ENCODE data around the gene DCP1A. TPM values are rescaled to one million over a fixed set of nuclear protein-coding genes. Genes with fewer than 3 reads are reported as not detected.
"Not testable (repeated sequence)": the region's sequence is repeated elsewhere in the genome, so short reads cannot be mapped to it uniquely, and the experiment has no call there.

The DCP1A gene
- total RNA-seq, 1 donor from 2014 or later, result 41.6 TPM

GRCh38 chr3:53273146-53273670, 74.1 kb downstream of the DCP1A start:
- Mint-ChIP-seq H3K27me3 (ENCODE audit: unreplicated experiment) (peaks cover 2% of the 10 kb centered on the region), H3K27ac (ENCODE audit: unreplicated experiment) (no peak overlapping the region)

GRCh38 chr3:53269888-53270880, 77.2 kb downstream of the DCP1A start:
- H3K27me3 Mint-ChIP-seq (ENCODE audit: unreplicated experiment), result peaks cover 2% of the 10 kb centered on the region
- no peak for TF ChIP-seq CTCF (IDR thresholded peaks at IDR 0.05; ENCODE audit: partially characterized antibody, unreplicated experiment)
- no peaks in the 10 kb centered on the region for H3K36me3 Mint-ChIP-seq (ENCODE audit: unreplicated experiment)
- H3K27ac Mint-ChIP-seq (ENCODE audit: unreplicated experiment), result peak overlapping the region; percentile 68
- H3K9me3 Mint-ChIP-seq (ENCODE audit: unreplicated experiment), result no peaks in the 10 kb centered on the region
- no peaks in the 10 kb centered on the region for H3K4me1 Mint-ChIP-seq (ENCODE audit: low read depth, unreplicated experiment)
- peak; percentile 33 for DNase-seq
- no peak overlapping the region for H3K4me3 Mint-ChIP-seq (ENCODE audit: unreplicated experiment)

More at GRCh38 chr3:53273146-53273670, 74.1 kb downstream of the DCP1A start:
- DNase-seq, result no peak
- Mint-ChIP-seq H3K4me3 (ENCODE audit: unreplicated experiment) (no peak overlapping the region), H3K36me3 (ENCODE audit: unreplicated experiment) (no peaks in the 10 kb centered on the region), H3K9me3 (ENCODE audit: unreplicated experiment) (no peaks in the 10 kb centered on the region), H3K4me1 (ENCODE audit: low read depth, unreplicated experiment) (no peaks in the 10 kb centered on the region)
- no peak for TF ChIP-seq CTCF (IDR thresholded peaks at IDR 0.05; ENCODE audit: partially characterized antibody, unreplicated experiment)

GRCh38 chr3:53269193-53269592, 78.2 kb downstream of the DCP1A start:
- not testable (repeated sequence) for H3K4me1 Mint-ChIP-seq (ENCODE audit: low read depth, unreplicated experiment); H3K4me3 Mint-ChIP-seq (ENCODE audit: unreplicated experiment); H3K27me3 Mint-ChIP-seq (ENCODE audit: unreplicated experiment); DNase-seq; H3K36me3 Mint-ChIP-seq (ENCODE audit: unreplicated experiment); H3K9me3 Mint-ChIP-seq (ENCODE audit: unreplicated experiment); H3K27ac Mint-ChIP-seq (ENCODE audit: unreplicated experiment)

- no peak overlapping the region for H3K27ac Mint-ChIP-seq (ENCODE audit: unreplicated experiment)
- no peak for DNase-seq
- H3K4me1 Mint-ChIP-seq (ENCODE audit: low read depth, unreplicated experiment), result no peaks in the 10 kb centered on the region
- no peaks in the 10 kb centered on the region for H3K36me3 Mint-ChIP-seq (ENCODE audit: unreplicated experiment)
- no peaks in the 10 kb centered on the region for H3K9me3 Mint-ChIP-seq (ENCODE audit: unreplicated experiment)
- no peak for TF ChIP-seq CTCF (IDR thresholded peaks at IDR 0.05; ENCODE audit: partially characterized antibody, unreplicated experiment)
- no peak overlapping the region for H3K4me3 Mint-ChIP-seq (ENCODE audit: unreplicated experiment)
- H3K27me3 Mint-ChIP-seq (ENCODE audit: unreplicated experiment), result no peaks in the 10 kb centered on the region
These were observed 79.6 kb downstream of the DCP1A start for GRCh38 chr3:53267766-53268165.

GRCh38 chr3:53264718-53265117, 82.6 kb downstream of the DCP1A start:
- no peak for DNase-seq
- Mint-ChIP-seq H3K36me3 (ENCODE audit: unreplicated experiment) (no peaks in the 10 kb centered on the region), H3K4me1 (ENCODE audit: low read depth, unreplicated experiment) (peaks cover under 1% of the 10 kb centered on the region), H3K4me3 (ENCODE audit: unreplicated experiment) (no peak overlapping the region), H3K27me3 (ENCODE audit: unreplicated experiment) (no peaks in the 10 kb centered on the region), H3K27ac (ENCODE audit: unreplicated experiment) (no peak overlapping the region), H3K9me3 (ENCODE audit: unreplicated experiment) (no peaks in the 10 kb centered on the region)
- no peak for TF ChIP-seq CTCF (IDR thresholded peaks at IDR 0.05; ENCODE audit: partially characterized antibody, unreplicated experiment)

Data from glutamatergic neuron (in vitro differentiated cells).